GM23248 (cell line): Measurements from ENCODE around the gene MAGEB10.

ENCODE experiments used
- EZH2 ChIP-seq: fragments of 200-600 bp; sonication (generic); IDR thresholded peaks from 2 replicates; pipeline ENCODE4 v1.6.1; 2018; ENCODE audit warnings: antibody characterized with exemption, mild to moderate bottlenecking; ENCODE audit not compliant: insufficient read depth, poor library complexity, severe bottlenecking
- EZH2phosphoT487 ChIP-seq: fragments of 200-600 bp; sonication (generic); IDR thresholded peaks from 2 replicates; pipeline ENCODE4 v1.6.1; 2018; ENCODE audit warnings: antibody characterized with exemption, moderate library complexity, mild to moderate bottlenecking, low read depth; ENCODE audit not compliant: insufficient read depth

GRCh38 chrX:27775984-27776383, 31.8 kb upstream of the MAGEB10 start:
- TF ChIP-seq EZH2, result no peak
- no peak for TF ChIP-seq EZH2phosphoT487
